IPS-20b (cell line): ENCODE results near the gene SCAF1.

ENCODE experiments used
- H3K27ac ChIP-seq: one replicate; pipeline ENCODE4 v1.5.1; 2013; ENCODE audit warnings: low read length
- H3K27me3 ChIP-seq: 2 replicates; pipeline ENCODE4 v1.6.1; 2013; ENCODE audit warnings: mild to moderate bottlenecking, low read length, inconsistent platforms; ENCODE audit not compliant: insufficient read depth
- H3K36me3 ChIP-seq: 2 replicates; pipeline ENCODE4 v1.6.1; 2013; ENCODE audit warnings: low read depth, mild to moderate bottlenecking, inconsistent platforms, low read length, moderate library complexity; ENCODE audit not compliant: insufficient read depth
- H3K4me1 ChIP-seq: 2 replicates; pipeline ENCODE4 v1.6.1; 2013; ENCODE audit warnings: mild to moderate bottlenecking, control low read depth, inconsistent platforms, low read length, moderate library complexity; ENCODE audit not compliant: insufficient read depth
- H3K4me3 ChIP-seq: 2 replicates; pipeline ENCODE4 v1.5.1; 2013; ENCODE audit warnings: mild to moderate bottlenecking, low read length, inconsistent platforms
- H3K9ac ChIP-seq: 2 replicates; pipeline ENCODE4 v1.6.1; 2013; ENCODE audit warnings: low read depth, mild to moderate bottlenecking, inconsistent platforms, low read length, moderate library complexity
- H3K9me3 ChIP-seq: 2 replicates; pipeline ENCODE4 v1.6.1; 2013; ENCODE audit warnings: mild to moderate bottlenecking, low read depth, low read length, inconsistent platforms; ENCODE audit not compliant: insufficient read depth

SCAF1 gene

GRCh38 chr19:49597703-49597974 lies 44.4 kb upstream of the SCAF1 start:
- no peaks in the 10 kb centered on the region for H3K27me3 ChIP-seq
- H3K9ac ChIP-seq: no peak overlapping the region
- no peaks in the 10 kb centered on the region for H3K9me3 ChIP-seq
- H3K27ac ChIP-seq: no peak overlapping the region
- H3K4me3 ChIP-seq: no peak overlapping the region
- peaks cover 77% of the 10 kb centered on the region for H3K36me3 ChIP-seq
- H3K4me1 ChIP-seq: peaks cover 5% of the 10 kb centered on the region; the same call in 1 of the 2 replicates

DNA sequence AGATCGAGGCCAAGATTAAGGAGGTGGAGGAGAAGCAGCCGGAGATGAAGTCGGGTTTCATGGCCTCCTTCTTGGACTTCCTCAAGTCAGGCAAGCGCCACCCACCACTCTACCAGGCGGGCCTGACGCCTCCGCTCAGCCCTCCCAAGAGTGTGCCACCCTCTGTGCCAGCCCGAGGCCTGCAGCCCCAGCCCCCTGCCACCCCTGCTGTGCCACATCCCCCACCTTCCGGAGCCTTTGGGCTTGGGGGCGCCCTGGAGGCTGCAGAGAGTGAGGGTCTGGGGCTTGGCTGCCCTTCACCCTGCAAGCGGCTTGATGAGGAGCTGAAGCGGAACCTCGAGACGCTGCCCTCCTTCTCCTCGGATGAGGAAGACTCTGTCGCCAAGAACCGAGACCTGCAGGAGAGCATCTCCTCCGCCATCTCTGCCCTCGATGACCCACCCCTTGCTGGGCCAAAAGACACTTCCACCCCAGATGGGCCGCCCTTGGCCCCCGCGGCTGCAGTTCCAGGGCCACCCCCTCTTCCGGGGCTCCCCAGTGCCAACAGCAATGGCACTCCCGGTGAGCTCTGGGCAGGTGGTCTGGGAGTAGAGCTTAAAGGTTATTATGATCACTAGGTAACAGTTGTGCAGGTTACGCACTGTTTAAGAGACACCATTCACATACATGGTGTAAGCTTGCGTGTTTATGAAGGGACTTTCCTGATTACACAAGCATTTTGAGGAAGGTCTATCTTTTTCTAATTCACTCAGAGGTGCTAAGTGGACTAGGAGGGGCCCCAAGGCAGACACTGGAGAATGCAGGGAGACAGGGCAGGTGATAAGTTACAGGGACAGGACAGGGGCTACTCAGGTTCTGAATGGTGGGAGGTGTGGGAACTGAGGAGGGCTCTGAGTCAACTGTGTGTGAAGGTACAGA lies 42.4 kb upstream of the SCAF1 start:
- H3K9ac ChIP-seq: no peak overlapping the region
- H3K4me1 ChIP-seq: no peaks in the 10 kb centered on the region
- H3K4me3 ChIP-seq: no peak overlapping the region
- no peaks in the 10 kb centered on the region for H3K9me3 ChIP-seq
- no peak overlapping the region for H3K27ac ChIP-seq
- H3K36me3 ChIP-seq: peaks cover 86% of the 10 kb centered on the region
- no peaks in the 10 kb centered on the region for H3K27me3 ChIP-seq

GRCh38 chr19:49601482-49602038 lies 40.4 kb upstream of the SCAF1 start:
- H3K4me3 ChIP-seq: no peak overlapping the region
- no peak overlapping the region for H3K9ac ChIP-seq
- H3K9me3 ChIP-seq: no peaks in the 10 kb centered on the region
- no peaks in the 10 kb centered on the region for H3K27me3 ChIP-seq
- no peaks in the 10 kb centered on the region for H3K4me1 ChIP-seq
- peaks cover 90% of the 10 kb centered on the region for H3K36me3 ChIP-seq
- no peak overlapping the region for H3K27ac ChIP-seq

DNA sequence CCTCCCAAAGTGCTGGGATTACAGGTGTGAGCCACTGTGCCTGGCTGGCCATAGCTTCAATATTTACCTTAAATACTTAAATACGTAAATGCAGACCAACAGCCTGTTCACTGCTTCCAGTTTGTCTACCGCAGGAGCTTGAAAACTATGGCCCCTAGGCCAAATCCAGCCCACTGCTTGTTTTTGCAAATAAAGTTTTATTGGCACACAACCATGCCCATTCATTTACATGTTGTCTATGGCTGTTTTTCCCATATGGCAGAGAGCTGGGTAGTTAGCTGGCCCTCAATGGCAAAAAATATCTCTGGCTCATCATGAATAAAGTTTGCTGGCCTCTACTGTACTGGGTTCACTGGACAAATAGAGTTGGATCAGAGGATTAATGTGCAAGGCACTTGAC lies 39.2 kb upstream of the SCAF1 start:
- Histone ChIP-seq H3K9ac (no peak overlapping the region), H3K27me3 (no peaks in the 10 kb centered on the region), H3K4me3 (no peak overlapping the region), H3K4me1 (no peaks in the 10 kb centered on the region), H3K36me3 (peaks cover 93% of the 10 kb centered on the region), H3K27ac (no peak overlapping the region), H3K9me3 (no peaks in the 10 kb centered on the region)

DNA sequence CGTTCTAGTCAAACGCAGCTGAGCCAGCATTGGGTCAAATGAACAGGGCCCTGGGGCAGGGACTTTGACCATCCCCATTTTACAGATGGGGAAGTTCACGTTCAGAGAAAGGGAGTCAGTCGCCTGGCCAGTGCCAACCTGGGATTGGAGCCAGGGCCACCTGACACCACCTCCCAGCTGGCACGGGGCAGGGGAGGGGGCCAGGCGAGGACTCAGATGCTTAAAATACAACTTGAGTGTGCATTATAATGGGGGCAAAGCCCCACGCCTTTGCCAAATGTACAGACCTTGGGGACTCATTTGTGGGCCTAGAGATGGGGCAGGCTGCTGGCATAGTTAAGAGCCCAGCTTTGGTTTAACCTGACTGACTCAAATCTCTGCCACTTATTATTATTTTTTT lies 36.4 kb upstream of the SCAF1 start:
- Histone ChIP-seq H3K9ac (no peak overlapping the region), H3K4me3 (no peak overlapping the region), H3K36me3 (peaks cover 92% of the 10 kb centered on the region), H3K27me3 (no peaks in the 10 kb centered on the region), H3K4me1 (no peaks in the 10 kb centered on the region), H3K9me3 (no peaks in the 10 kb centered on the region), H3K27ac (no peak overlapping the region)

DNA sequence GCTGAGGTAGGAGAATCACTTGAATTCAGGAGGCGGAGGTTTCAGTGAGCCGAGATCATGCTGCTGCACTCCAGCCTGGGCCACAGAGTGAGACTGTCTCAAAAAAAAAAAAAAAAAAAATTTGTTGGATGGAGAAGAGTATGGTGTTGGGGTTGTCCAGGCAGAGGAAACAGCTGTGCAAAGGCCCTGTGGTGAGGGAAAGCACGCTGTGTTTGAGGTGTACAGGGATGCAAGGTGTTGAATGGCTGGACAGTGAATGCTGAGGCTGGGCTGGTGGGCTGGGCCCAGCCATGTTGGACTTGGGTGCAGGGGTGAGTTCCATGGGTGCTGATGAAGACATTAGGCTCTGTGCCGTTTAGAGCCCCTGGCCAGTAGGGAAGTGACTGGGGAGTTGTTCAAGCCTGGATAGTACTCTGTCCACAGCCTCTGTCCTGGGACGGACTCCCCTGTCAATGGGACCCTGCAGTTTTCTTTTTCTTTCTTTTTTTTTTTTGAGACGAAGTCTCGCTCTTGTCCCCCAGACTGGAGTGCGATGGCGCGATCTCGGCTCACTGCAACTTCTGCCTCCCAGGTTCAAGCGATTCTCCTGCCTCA lies 32.4 kb upstream of the SCAF1 start:
- no peak overlapping the region for H3K4me3 ChIP-seq
- H3K36me3 ChIP-seq: peaks cover 85% of the 10 kb centered on the region
- no peaks in the 10 kb centered on the region for H3K4me1 ChIP-seq
- no peak overlapping the region for H3K9ac ChIP-seq
- no peaks in the 10 kb centered on the region for H3K9me3 ChIP-seq
- no peak overlapping the region for H3K27ac ChIP-seq
- no peaks in the 10 kb centered on the region for H3K27me3 ChIP-seq

- Histone ChIP-seq H3K27me3 (no peaks in the 10 kb centered on the region), H3K4me3 (no peak overlapping the region), H3K9ac (no peak overlapping the region), H3K9me3 (no peaks in the 10 kb centered on the region), H3K36me3 (peaks cover 88% of the 10 kb centered on the region), H3K4me1 (no peaks in the 10 kb centered on the region), H3K27ac (no peak overlapping the region)
Measured at GRCh38 chr19:49613374-49613773, 28.6 kb upstream of the SCAF1 start.

DNA sequence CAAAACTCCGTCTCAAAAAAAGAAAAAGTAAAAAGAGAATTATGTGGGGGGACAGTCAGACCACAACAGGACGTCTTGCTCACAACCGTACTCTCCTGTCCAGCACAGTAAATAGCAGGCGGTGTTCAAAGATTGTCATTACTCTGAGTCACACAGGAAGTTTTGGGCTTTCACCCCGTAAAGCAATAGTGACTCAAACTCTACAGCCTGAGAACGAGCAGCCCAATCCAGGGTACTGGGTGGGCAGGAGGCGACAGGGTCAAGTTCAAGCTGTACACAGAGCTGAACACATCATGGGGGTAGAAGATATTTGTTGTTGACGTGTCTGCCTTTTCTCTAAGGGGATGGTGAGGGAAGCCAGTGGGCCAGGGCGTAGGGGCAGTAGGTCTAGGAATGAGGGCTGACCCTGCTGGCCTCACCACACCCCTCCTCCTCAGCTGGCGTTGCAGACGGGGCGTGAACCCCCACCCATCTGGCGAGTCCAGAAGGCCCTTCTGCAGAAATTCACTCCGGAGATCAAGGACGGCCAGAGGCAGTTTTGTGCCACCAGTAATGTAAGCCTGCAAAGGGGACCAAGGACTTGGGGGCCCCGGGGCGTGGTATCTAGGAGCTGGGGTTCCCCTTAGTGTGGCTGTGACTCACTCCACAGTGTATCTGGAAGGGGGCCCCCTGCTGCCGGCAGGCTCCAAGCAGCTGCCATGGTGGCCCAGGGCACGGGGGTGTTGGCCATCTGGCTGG lies 27.7 kb upstream of the SCAF1 start:
- Histone ChIP-seq H3K9ac (no peak overlapping the region), H3K9me3 (no peaks in the 10 kb centered on the region), H3K4me1 (no peaks in the 10 kb centered on the region), H3K4me3 (no peak overlapping the region), H3K27me3 (no peaks in the 10 kb centered on the region), H3K36me3 (peaks cover 87% of the 10 kb centered on the region), H3K27ac (no peak overlapping the region)

- Histone ChIP-seq H3K36me3 (peaks cover 90% of the 10 kb centered on the region), H3K27me3 (no peaks in the 10 kb centered on the region), H3K9me3 (no peaks in the 10 kb centered on the region), H3K4me3 (no peak overlapping the region), H3K4me1 (no peaks in the 10 kb centered on the region), H3K9ac (no peak overlapping the region), H3K27ac (no peak overlapping the region)
Measured at GRCh38 chr19:49615861-49616260, 26.1 kb upstream of the SCAF1 start.

GRCh38 chr19:49616532-49616931 lies 25.5 kb upstream of the SCAF1 start:
- no peak overlapping the region for H3K27ac ChIP-seq
- H3K36me3 ChIP-seq: peaks cover 89% of the 10 kb centered on the region
- H3K27me3 ChIP-seq: no peaks in the 10 kb centered on the region
- no peak overlapping the region for H3K4me3 ChIP-seq
- H3K9ac ChIP-seq: no peak overlapping the region
- H3K4me1 ChIP-seq: no peaks in the 10 kb centered on the region
- H3K9me3 ChIP-seq: no peaks in the 10 kb centered on the region

- H3K27ac ChIP-seq: no peak overlapping the region
- H3K9me3 ChIP-seq: no peaks in the 10 kb centered on the region
- H3K4me3 ChIP-seq: no peak overlapping the region
- H3K36me3 ChIP-seq: peaks cover 93% of the 10 kb centered on the region
- no peak overlapping the region for H3K9ac ChIP-seq
- H3K4me1 ChIP-seq: no peaks in the 10 kb centered on the region
- H3K27me3 ChIP-seq: no peaks in the 10 kb centered on the region
Measured at GRCh38 chr19:49616945-49617344, 25.1 kb upstream of the SCAF1 start.
